B cell (primary cell): ENCODE measurements around the gene HTN1. TPM values are rescaled to one million over a fixed set of nuclear protein-coding genes. Genes with fewer than 3 reads are reported as not detected.
"Not testable (repeated sequence)": the region's sequence is repeated elsewhere in the genome, so short reads cannot be mapped to it uniquely, and the experiment has no call there.

ENCODE experiments used
- ATAC-seq: fragments of 200-7000 bp; cut with Tn5 transposase; one replicate; pipeline ENCODE4 v1.10.0; 2021; ENCODE audit warnings: low read depth, mild to moderate bottlenecking, moderate number of reproducible peaks, moderate library complexity
- CTCF ChIA-PET: fragments of 350-600 bp; sonication (Branson Sonifier 250); formaldehyde crosslinking; loops from one replicate; lab custom pipeline; 2021; ENCODE audit warnings: antibody characterized with exemption, inconsistent platforms; lab: Charles Lee
- POLR2A ChIA-PET: fragments of 350-600 bp; sonication (Branson Sonifier 250); formaldehyde crosslinking; loops from one replicate; lab custom pipeline; 2021; ENCODE audit warnings: antibody characterized with exemption; lab: Charles Lee
- DNase-seq: peaks from one replicate; pipeline ENCODE4 v3.0.0; 2013
- H2AFZ ChIP-seq: 2 replicates; pipeline ENCODE4 v1.6.1; 2012; ENCODE audit warnings: mild to moderate bottlenecking, low read depth, low read length; ENCODE audit not compliant: insufficient read depth, poor library complexity, severe bottlenecking
- H3K27ac ChIP-seq, 2 donors: 1 replicate in 1 of 2; 2 replicates in 1 of 2; pipeline ENCODE4 v1.5.1; 2012 to 2013; ENCODE audit warnings: low read length in 2 of 2, mild to moderate bottlenecking in 2 of 2, moderate library complexity in 1 of 2
- H3K27me3 ChIP-seq, 4 experiments: fragments of 200-600 bp in 1 of 4; sonication (generic) in 1 of 4; replicated peaks in 1 of 4; 1 replicate in 2 of 4; 2 replicates in 2 of 4; pipeline versions ENCODE4 v1.6.1 to v1.7.0; 2013 to 2016; ENCODE audit warnings: low read length in 3 of 4, mild to moderate bottlenecking in 2 of 4, mixed read lengths in 1 of 4, moderate library complexity in 1 of 4; ENCODE audit not compliant: insufficient read depth in 4 of 4, control insufficient read depth in 3 of 4; ENCODE audit errors: control extremely low read depth in 1 of 4
- H3K36me3 ChIP-seq, 2 experiments: replicated peaks in 1 of 2; 1 replicate in 1 of 2; 2 replicates in 1 of 2; pipeline versions ENCODE4 v1.6.1 to v1.7.1; 2013; ENCODE audit warnings: low read length in 1 of 2; ENCODE audit not compliant: insufficient read depth in 2 of 2, control insufficient read depth in 1 of 2; ENCODE audit errors: control extremely low read depth in 1 of 2, extremely low read depth in 1 of 2
- H3K4me1 ChIP-seq, 2 donors: fragments of 200-600 bp in 1 of 2; sonication (generic) in 1 of 2; 1 replicate in 1 of 2; 2 replicates in 1 of 2; pipeline versions ENCODE4 v1.5.1 to v1.6.1; 2013 to 2017; ENCODE audit warnings: low read length in 2 of 2; ENCODE audit not compliant: control insufficient read depth in 2 of 2, insufficient read depth in 2 of 2
- H3K4me2 ChIP-seq: replicated peaks from 2 replicates; pipeline ENCODE3; 2012; ENCODE audit warnings: mild to moderate bottlenecking, low read depth, low read length; ENCODE audit not compliant: poor library complexity, severe bottlenecking
- H3K4me3 ChIP-seq, 5 experiments: fragments of 200-600 bp in 1 of 5; sonication (generic) in 1 of 5; 1 replicate in 3 of 5; 2 replicates in 2 of 5; pipeline versions ENCODE4 v1.5.1 to v1.7.0; 2011 to 2016; ENCODE audit warnings: low read length in 4 of 5, mild to moderate bottlenecking in 4 of 5, low read depth in 2 of 5, control low read depth in 1 of 5, moderate library complexity in 1 of 5; ENCODE audit not compliant: insufficient read depth in 1 of 5; ENCODE audit errors: control extremely low read depth in 1 of 5, extremely low read depth in 1 of 5
- H3K79me2 ChIP-seq: fragments of 200-600 bp; sonication (generic); one replicate; pipeline ENCODE4 v1.6.0; 2016; ENCODE audit warnings: low read length; ENCODE audit not compliant: control insufficient read depth, insufficient read depth
- H3K9ac ChIP-seq: fragments of 200-600 bp; sonication (generic); 2 replicates; pipeline ENCODE4 v1.6.1; 2017; ENCODE audit warnings: mild to moderate bottlenecking, low read length, moderate library complexity
- H3K9me3 ChIP-seq, 3 donors: one replicate each; pipeline versions ENCODE4 v1.6.1 to v1.7.1; 2013; ENCODE audit warnings: low read length in 2 of 3; ENCODE audit not compliant: control insufficient read depth in 2 of 3, insufficient read depth in 1 of 3; ENCODE audit errors: control extremely low read depth in 1 of 3
- H4K20me1 ChIP-seq: 2 replicates; pipeline ENCODE4 v1.6.0; 2012; ENCODE audit warnings: mild to moderate bottlenecking, low read length; ENCODE audit not compliant: insufficient read depth, control insufficient read depth, poor library complexity, severe bottlenecking
- H3K27ac Mint-ChIP-seq: one replicate; pipeline ENCODE4 v1.8.0; 2021; ENCODE audit warnings: mixed read lengths
- H3K27me3 Mint-ChIP-seq: one replicate; pipeline ENCODE4 v1.8.0; 2021; ENCODE audit warnings: mixed read lengths
- H3K4me1 Mint-ChIP-seq: one replicate; pipeline ENCODE4 v1.8.0; 2021; ENCODE audit warnings: mixed read lengths
- H3K4me3 Mint-ChIP-seq: one replicate; pipeline ENCODE4 v1.8.0; 2021; ENCODE audit warnings: mixed read lengths
- H3K9me3 Mint-ChIP-seq: one replicate; pipeline ENCODE4 v1.8.0; 2022; ENCODE audit warnings: mixed read lengths; ENCODE audit not compliant: insufficient read depth
- WGBS: methylation state at CpG from one replicate; pipeline ENCODE4 v1.1.5; 2013; ENCODE audit warnings: missing lambda C conversion rate; ENCODE audit not compliant: insufficient coverage; 5-methylcytosine and 5-hydroxymethylcytosine counted together
- intact Hi-C: fragments of 100-400 bp; cut with micrococcal nuclease; formaldehyde crosslinking; loops from one replicate; pipeline ENCODE4 v1.10.0; 2022
- polyA plus RNA-seq: library from polyadenylated mRNA; depleted of rRNA; stranded (reverse); fragments of >200 nt; gene quantifications from 2 replicates; pipeline ENCODE4 v1.2.3, GENCODE V29; 2012
- total RNA-seq, 2 donors: library from RNA; stranded (reverse); fragments of 120-200 nt in 1 of 2; gene quantifications; 1 replicate in 1 of 2; 2 replicates in 1 of 2; pipeline versions ENCODE4 v1.2.3 to v1.2.4, GENCODE V29; 2013 to 2022

Gene HTN1
- total and polyA plus RNA-seq, 2 donors (not counting 1 experiment from before 2014, with no cell fraction given): not detected

- H3K9me3 ChIP-seq, H3K27me3 ChIP-seq, H3K27ac ChIP-seq, H3K4me1 Mint-ChIP-seq, H3K4me3 ChIP-seq, H3K4me2 ChIP-seq, DNase-seq, H3K4me3 Mint-ChIP-seq, intact Hi-C loops, CTCF ChIA-PET, H3K9me3 Mint-ChIP-seq, H2AFZ ChIP-seq, H3K4me1 ChIP-seq, ATAC-seq, POLR2A ChIA-PET, H3K9ac ChIP-seq, H3K27me3 Mint-ChIP-seq, H4K20me1 ChIP-seq, H3K27ac Mint-ChIP-seq, H3K36me3 ChIP-seq, H3K79me2 ChIP-seq: not testable (repeated sequence)
- WGBS: 93% methylated on average over 15 of the region's 18 CpGs
Observed at GRCh38 chr4:70037559-70037958, 12.7 kb upstream of the HTN1 start.

- H3K27ac ChIP-seq, H3K4me3 ChIP-seq, H2AFZ ChIP-seq, H3K9ac ChIP-seq, H3K27me3 ChIP-seq, H3K9me3 ChIP-seq, H4K20me1 ChIP-seq, CTCF ChIA-PET, H3K4me1 Mint-ChIP-seq, H3K36me3 ChIP-seq, H3K9me3 Mint-ChIP-seq, POLR2A ChIA-PET, DNase-seq, H3K4me1 ChIP-seq, ATAC-seq, H3K27me3 Mint-ChIP-seq, H3K79me2 ChIP-seq, intact Hi-C loops, H3K4me3 Mint-ChIP-seq, H3K4me2 ChIP-seq: not testable (repeated sequence)
- H3K27ac Mint-ChIP-seq: peak overlapping the region; percentile 20
Observed at GRCh38 chr4:70039928-70040327, 10.3 kb upstream of the HTN1 start.
